K562 (cell line): ENCODE measurements around the gene FYB1. TPM values are rescaled to one million over a fixed set of nuclear protein-coding genes. Genes with fewer than 3 reads are reported as not detected.

Experiments
- CBX5 ChIP-seq: IDR thresholded peaks from 2 replicates; pipeline ENCODE4 v1.6.1; 2014; ENCODE audit warnings: low read depth, borderline replicate concordance
- DACH1 ChIP-seq: fragments of 450-650 bp; IDR thresholded peaks from 2 replicates; pipeline ENCODE4 v1.6.1; 2018; ENCODE audit not compliant: partially characterized antibody
- FOXJ2 ChIP-seq: fragments of 200-800 bp; sonication (Bioruptor generic); IDR thresholded peaks from 2 replicates; pipeline ENCODE4 v1.6.1; 2016; ENCODE audit warnings: missing genetic modification characterization, missing compliant biosample characterization
- IRF2 ChIP-seq: sonication (generic); formaldehyde crosslinking; IDR thresholded peaks from 2 replicates; pipeline ENCODE4 v1.8.1; 2022; ENCODE audit warnings: mild to moderate bottlenecking, missing genetic modification reagents
- KDM1A ChIP-seq, 2 experiments: fragments of 450-650 bp; IDR thresholded peaks; 2 replicates each; pipeline ENCODE4 v1.6.1; 2016; ENCODE audit warnings: mild to moderate bottlenecking in 2 of 2
- MTA3 ChIP-seq: fragments of 450-650 bp; formaldehyde crosslinking; IDR thresholded peaks from 2 replicates; pipeline ENCODE4 v1.6.1; 2017; ENCODE audit warnings: mild to moderate bottlenecking, borderline replicate concordance
- NFRKB ChIP-seq: fragments of 450-650 bp; IDR thresholded peaks from 2 replicates; pipeline ENCODE4 v1.6.1; 2016; ENCODE audit warnings: low read depth
- NFXL1 ChIP-seq: fragments of 450-650 bp; formaldehyde crosslinking; IDR thresholded peaks from 2 replicates; pipeline ENCODE4 v1.4.0; 2021; ENCODE audit warnings: mild to moderate bottlenecking
- SIX5 ChIP-seq, 2 experiments: IDR thresholded peaks; 2 replicates each; pipeline ENCODE4 v1.6.1; 2011; ENCODE audit warnings: low read length in 2 of 2, borderline replicate concordance in 1 of 2, low read depth in 1 of 2, mild to moderate bottlenecking in 1 of 2, moderate library complexity in 1 of 2; ENCODE audit not compliant: insufficient read depth in 1 of 2
- STAG1 ChIP-seq: sonication (generic); formaldehyde crosslinking; IDR thresholded peaks from 2 replicates; pipeline ENCODE4 v1.5.0; 2020; ENCODE audit warnings: missing genetic modification reagents, borderline replicate concordance
- TBL1XR1 ChIP-seq, 2 experiments: IDR thresholded peaks; 2 replicates each; pipeline ENCODE4 v1.6.1; 2012; ENCODE audit warnings: improper control_type of control experiment in 2 of 2, low read length in 2 of 2, mild to moderate bottlenecking in 1 of 2
- TCF7 ChIP-seq: sonication (generic); IDR thresholded peaks from 2 replicates; pipeline ENCODE4 v1.6.1; 2016; ENCODE audit warnings: antibody characterized with exemption, borderline replicate concordance
- TCF7L2 ChIP-seq: fragments of 150-350 bp; IDR thresholded peaks from 2 replicates; pipeline ENCODE4 v1.6.1; 2016; ENCODE audit warnings: low read depth, mild to moderate bottlenecking, low read length, moderate library complexity
- TFE3 ChIP-seq: fragments of 450-650 bp; formaldehyde crosslinking; IDR thresholded peaks from 2 replicates; pipeline ENCODE4 v1.4.0; 2020; ENCODE audit warnings: mild to moderate bottlenecking, mixed read lengths
- TRIM24 ChIP-seq, 2 experiments: fragments of 450-650 bp; IDR thresholded peaks; 2 replicates each; pipeline ENCODE4 v1.6.1; 2016
- ZC3H11A ChIP-seq: IDR thresholded peaks from 2 replicates; pipeline ENCODE4 v1.6.1; 2012; ENCODE audit warnings: low read depth, low read length, improper control_type of control experiment
- ZNF232 ChIP-seq: sonication (generic); formaldehyde crosslinking; IDR thresholded peaks from 2 replicates; pipeline ENCODE4 v1.8.0; 2022; ENCODE audit warnings: mild to moderate bottlenecking, missing genetic modification reagents
- ZNF384 ChIP-seq: IDR thresholded peaks from 2 replicates; pipeline ENCODE4 v1.6.1; 2012; ENCODE audit warnings: low read depth, low read length, improper control_type of control experiment
- ZNF445 ChIP-seq: fragments of 250-450 bp; sonication (Bioruptor Pico); IDR thresholded peaks from 2 replicates; pipeline ENCODE4 v1.4.0; 2020; ENCODE audit warnings: low read depth, mild to moderate bottlenecking, moderate library complexity
- ZNF778 ChIP-seq: fragments of 450-650 bp; formaldehyde crosslinking; IDR thresholded peaks from 2 replicates; pipeline ENCODE4 v1.4.0; 2020; ENCODE audit warnings: mild to moderate bottlenecking, moderate library complexity
- polyA plus RNA-seq, 8 experiments: library from polyadenylated mRNA; depleted of rRNA in 4 of 8; stranded (reverse) in 5 of 8; unstranded in 3 of 8; fragments of >200 nt; fragmentation: Nextera tagmentation in 2 of 8; fragmentation: Illumina TruSeq in 1 of 8; extraction: Ambion mirVana in 2 of 8; extraction: Trizol in 1 of 8; gene quantifications; 2 replicates each; pipeline versions ENCODE4 v1.2.1 to v1.2.3, GENCODE V29; 2011 to 2014; ENCODE audit warnings: inconsistent platforms in 1 of 8, missing spikeins in 1 of 8
- total RNA-seq, 7 experiments: library from RNA; depleted of rRNA in 6 of 7; stranded (reverse); fragments of >200 nt in 6 of 7; fragmentation: Illumina TruSeq in 2 of 7; extraction: Trizol in 2 of 7; gene quantifications; 2 replicates each; pipeline versions ENCODE4 v1.2.1 to v1.2.3, GENCODE V29; 2011 to 2021; ENCODE audit warnings: low replicate concordance in 1 of 7
- TF ChIP-seq, protein P1 (sequence below): IDR thresholded peaks from 2 replicates; pipeline ENCODE4 v1.6.1; 2011; ENCODE audit warnings: borderline replicate concordance, low read depth, mild to moderate bottlenecking, moderate library complexity, low read length; ENCODE audit not compliant: insufficient read depth, poor library complexity, severe bottlenecking
- TF ChIP-seq, protein P2 (sequence below): sonication (generic); formaldehyde crosslinking; IDR thresholded peaks from 2 replicates; pipeline ENCODE4 v1.8.0; 2023; ENCODE audit warnings: mild to moderate bottlenecking, missing genetic modification reagents

The FYB1 gene
- total and polyA plus RNA-seq, 9 of the 15 experiments (the other 6 are each of a cell fraction or from before 2014, with no cell fraction given): 4.7 to 31.5 (median 9.7) TPM

DNA sequence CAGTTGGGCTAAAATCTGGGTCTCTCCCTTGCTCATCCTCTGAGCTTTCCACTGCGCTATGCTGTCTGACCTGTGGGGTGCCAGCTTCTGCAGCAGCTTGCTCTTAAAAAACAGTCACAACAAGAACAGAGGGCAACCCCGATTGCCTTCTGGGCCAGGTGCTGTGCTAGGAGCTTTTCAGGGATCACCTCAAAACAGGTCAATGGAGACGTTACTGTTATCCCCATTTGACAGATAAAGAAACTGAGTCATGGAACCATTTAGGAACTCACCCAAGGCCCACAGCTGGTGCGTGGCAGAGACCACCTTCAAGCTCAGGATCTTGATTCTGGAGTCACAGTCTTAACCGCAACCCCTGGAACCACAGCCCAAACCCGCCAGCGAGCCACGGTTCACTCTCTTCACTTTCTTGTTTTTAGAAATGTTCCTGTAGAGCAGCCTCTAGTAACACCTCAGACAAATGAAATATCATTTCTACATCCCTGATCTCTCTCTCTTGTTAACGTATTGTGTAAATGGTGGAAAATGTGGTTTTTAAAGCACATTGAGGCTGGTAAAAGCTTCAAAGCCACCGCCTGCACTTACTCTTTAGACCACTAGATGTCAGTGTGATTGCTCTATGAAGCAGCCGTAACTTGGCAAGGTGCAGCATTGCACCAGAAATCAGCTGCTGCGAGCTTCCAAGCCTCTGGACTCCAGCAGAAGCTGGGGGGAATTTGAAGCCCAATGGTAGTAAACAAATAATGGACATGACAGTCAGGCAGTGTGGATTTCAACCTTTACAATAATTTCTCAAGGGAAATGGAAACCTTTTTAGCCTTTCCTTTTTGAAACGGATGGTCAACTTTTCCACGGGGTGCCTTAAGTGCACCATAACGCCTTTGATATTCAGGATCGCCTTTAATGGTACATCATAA, 1.7 kb downstream of the FYB1 start (continued):
- TF ChIP-seq ZNF232 (CRISPR knock-in tag) (no peak), NFRKB (no peak), KDM1A (IDR thresholded peaks at IDR 0.05) (no peak), MTA3 (no peak), TBL1XR1 (IDR thresholded peaks at IDR 0.05; ENCODE audit: low read length in 2 of 2) (no peak), TRIM24 (IDR thresholded peaks at IDR 0.05) (no peak), TFE3 (CRISPR knock-in tag) (no peak), STAG1 (no peak), TCF7 (peak; percentile 99), ZNF384 (0 out of 2 replicates have a peak, but pooled peaks have one; percentile 14), NFXL1 (CRISPR knock-in tag) (no peak), TCF7L2 (peak; percentile 85), ZNF778 (CRISPR knock-in tag) (no peak), ZC3H11A (no peak), IRF2 (CRISPR knock-in tag) (no peak), CBX5 (no peak), SIX5 (IDR thresholded peaks at IDR 0.05; ENCODE audit: borderline replicate concordance in 1 of 2, insufficient read depth in 1 of 2, low read depth in 1 of 2, low read length in 2 of 2) (no peak), FOXJ2 (tag) (no peak), DACH1 (peak; percentile 74), ZNF445 (CRISPR knock-in tag) (no peak)
- TF ChIP-seq, protein P1, sequence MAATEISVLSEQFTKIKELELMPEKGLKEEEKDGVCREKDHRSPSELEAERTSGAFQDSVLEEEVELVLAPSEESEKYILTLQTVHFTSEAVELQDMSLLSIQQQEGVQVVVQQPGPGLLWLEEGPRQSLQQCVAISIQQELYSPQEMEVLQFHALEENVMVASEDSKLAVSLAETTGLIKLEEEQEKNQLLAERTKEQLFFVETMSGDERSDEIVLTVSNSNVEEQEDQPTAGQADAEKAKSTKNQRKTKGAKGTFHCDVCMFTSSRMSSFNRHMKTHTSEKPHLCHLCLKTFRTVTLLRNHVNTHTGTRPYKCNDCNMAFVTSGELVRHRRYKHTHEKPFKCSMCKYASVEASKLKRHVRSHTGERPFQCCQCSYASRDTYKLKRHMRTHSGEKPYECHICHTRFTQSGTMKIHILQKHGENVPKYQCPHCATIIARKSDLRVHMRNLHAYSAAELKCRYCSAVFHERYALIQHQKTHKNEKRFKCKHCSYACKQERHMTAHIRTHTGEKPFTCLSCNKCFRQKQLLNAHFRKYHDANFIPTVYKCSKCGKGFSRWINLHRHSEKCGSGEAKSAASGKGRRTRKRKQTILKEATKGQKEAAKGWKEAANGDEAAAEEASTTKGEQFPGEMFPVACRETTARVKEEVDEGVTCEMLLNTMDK: no peak
- TF ChIP-seq, protein P2, sequence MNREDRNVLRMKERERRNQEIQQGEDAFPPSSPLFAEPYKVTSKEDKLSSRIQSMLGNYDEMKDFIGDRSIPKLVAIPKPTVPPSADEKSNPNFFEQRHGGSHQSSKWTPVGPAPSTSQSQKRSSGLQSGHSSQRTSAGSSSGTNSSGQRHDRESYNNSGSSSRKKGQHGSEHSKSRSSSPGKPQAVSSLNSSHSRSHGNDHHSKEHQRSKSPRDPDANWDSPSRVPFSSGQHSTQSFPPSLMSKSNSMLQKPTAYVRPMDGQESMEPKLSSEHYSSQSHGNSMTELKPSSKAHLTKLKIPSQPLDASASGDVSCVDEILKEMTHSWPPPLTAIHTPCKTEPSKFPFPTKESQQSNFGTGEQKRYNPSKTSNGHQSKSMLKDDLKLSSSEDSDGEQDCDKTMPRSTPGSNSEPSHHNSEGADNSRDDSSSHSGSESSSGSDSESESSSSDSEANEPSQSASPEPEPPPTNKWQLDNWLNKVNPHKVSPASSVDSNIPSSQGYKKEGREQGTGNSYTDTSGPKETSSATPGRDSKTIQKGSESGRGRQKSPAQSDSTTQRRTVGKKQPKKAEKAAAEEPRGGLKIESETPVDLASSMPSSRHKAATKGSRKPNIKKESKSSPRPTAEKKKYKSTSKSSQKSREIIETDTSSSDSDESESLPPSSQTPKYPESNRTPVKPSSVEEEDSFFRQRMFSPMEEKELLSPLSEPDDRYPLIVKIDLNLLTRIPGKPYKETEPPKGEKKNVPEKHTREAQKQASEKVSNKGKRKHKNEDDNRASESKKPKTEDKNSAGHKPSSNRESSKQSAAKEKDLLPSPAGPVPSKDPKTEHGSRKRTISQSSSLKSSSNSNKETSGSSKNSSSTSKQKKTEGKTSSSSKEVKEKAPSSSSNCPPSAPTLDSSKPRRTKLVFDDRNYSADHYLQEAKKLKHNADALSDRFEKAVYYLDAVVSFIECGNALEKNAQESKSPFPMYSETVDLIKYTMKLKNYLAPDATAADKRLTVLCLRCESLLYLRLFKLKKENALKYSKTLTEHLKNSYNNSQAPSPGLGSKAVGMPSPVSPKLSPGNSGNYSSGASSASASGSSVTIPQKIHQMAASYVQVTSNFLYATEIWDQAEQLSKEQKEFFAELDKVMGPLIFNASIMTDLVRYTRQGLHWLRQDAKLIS (CRISPR knock-in tag): no peak
